ENCODE results near the gene MGAT5B. TPM values are rescaled to one million over a fixed set of nuclear protein-coding genes. Genes with fewer than 3 reads are reported as not detected.

Gene MGAT5B
- total RNA-seq, 1 donor from 2014 or later: 0.40 TPM

DNA sequence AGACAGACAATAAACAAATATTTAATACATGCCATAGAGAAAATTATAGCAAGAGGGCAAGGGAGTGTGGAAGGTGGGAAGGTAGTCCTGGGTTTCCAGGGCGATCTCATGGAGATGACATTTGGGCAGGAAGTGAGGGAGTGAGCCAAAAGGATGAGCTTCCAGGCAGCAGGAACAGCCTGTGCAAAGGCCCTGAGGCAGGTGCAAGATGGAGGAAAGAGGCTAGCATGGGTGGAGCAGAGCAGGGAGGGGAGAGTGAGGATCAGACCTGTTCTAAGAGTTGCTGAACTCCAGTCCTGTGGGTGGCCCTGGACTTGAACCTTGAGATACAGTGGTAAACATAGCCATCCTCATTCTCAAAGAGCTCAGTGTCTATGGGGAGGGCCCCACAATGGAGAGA is 94.7 kb downstream of the MGAT5B start:
- Mint-ChIP-seq H3K4me1 (ENCODE audit: unreplicated experiment) (no peaks in the 10 kb centered on the region), H3K9me3 (ENCODE audit: unreplicated experiment) (no peaks in the 10 kb centered on the region), H3K27me3 (ENCODE audit: unreplicated experiment) (peaks cover 44% of the 10 kb centered on the region), H3K4me3 (ENCODE audit: unreplicated experiment) (no peak overlapping the region), H3K36me3 (ENCODE audit: unreplicated experiment) (no peaks in the 10 kb centered on the region), H3K27ac (ENCODE audit: unreplicated experiment) (no peak overlapping the region)
- DNase-seq (ENCODE audit: extremely low spot score, unreplicated experiment): no peak
- TF ChIP-seq, protein P1, sequence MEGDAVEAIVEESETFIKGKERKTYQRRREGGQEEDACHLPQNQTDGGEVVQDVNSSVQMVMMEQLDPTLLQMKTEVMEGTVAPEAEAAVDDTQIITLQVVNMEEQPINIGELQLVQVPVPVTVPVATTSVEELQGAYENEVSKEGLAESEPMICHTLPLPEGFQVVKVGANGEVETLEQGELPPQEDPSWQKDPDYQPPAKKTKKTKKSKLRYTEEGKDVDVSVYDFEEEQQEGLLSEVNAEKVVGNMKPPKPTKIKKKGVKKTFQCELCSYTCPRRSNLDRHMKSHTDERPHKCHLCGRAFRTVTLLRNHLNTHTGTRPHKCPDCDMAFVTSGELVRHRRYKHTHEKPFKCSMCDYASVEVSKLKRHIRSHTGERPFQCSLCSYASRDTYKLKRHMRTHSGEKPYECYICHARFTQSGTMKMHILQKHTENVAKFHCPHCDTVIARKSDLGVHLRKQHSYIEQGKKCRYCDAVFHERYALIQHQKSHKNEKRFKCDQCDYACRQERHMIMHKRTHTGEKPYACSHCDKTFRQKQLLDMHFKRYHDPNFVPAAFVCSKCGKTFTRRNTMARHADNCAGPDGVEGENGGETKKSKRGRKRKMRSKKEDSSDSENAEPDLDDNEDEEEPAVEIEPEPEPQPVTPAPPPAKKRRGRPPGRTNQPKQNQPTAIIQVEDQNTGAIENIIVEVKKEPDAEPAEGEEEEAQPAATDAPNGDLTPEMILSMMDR (IDR thresholded peaks at IDR 0.05): no peak

DNA sequence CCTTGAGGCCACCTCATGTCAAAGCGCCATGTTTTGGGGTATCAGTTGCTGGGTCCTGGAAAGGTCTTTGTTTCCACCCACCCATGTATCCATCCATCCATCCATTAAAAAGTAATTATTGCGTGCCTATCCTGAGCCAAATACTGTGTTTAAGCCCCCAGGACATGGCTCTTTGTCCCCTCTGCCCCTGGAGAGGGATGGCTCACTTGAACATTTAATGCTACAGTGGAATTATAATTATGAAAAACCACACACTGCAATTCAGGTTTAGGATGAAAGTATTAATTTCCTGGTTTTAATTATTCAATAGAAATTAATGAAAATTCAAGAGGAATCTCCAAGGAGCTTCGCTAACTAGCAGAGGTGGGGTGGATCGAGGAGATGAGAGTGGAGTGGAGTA is 97.8 kb downstream of the MGAT5B start:
- TF ChIP-seq, protein P1 (IDR thresholded peaks at IDR 0.05): no peak
- Mint-ChIP-seq H3K36me3 (ENCODE audit: unreplicated experiment) (no peaks in the 10 kb centered on the region), H3K4me1 (ENCODE audit: unreplicated experiment) (peaks cover 12% of the 10 kb centered on the region), H3K9me3 (ENCODE audit: unreplicated experiment) (no peaks in the 10 kb centered on the region), H3K27me3 (ENCODE audit: unreplicated experiment) (peaks cover 60% of the 10 kb centered on the region), H3K4me3 (ENCODE audit: unreplicated experiment) (no peak overlapping the region), H3K27ac (ENCODE audit: unreplicated experiment) (no peak overlapping the region)
- no peak for DNase-seq (ENCODE audit: extremely low spot score, unreplicated experiment)

GRCh38 chr17:76966486-76967181 is 98.4 kb downstream of the MGAT5B start:
- H3K4me3 Mint-ChIP-seq (ENCODE audit: unreplicated experiment): no peak overlapping the region
- H3K27me3 Mint-ChIP-seq (ENCODE audit: unreplicated experiment): peaks cover 60% of the 10 kb centered on the region
- H3K36me3 Mint-ChIP-seq (ENCODE audit: unreplicated experiment): no peaks in the 10 kb centered on the region
- no peak overlapping the region for H3K27ac Mint-ChIP-seq (ENCODE audit: unreplicated experiment)
- TF ChIP-seq, protein P1 (IDR thresholded peaks at IDR 0.05): no peak
- no peaks in the 10 kb centered on the region for H3K9me3 Mint-ChIP-seq (ENCODE audit: unreplicated experiment)
- no peak for DNase-seq (ENCODE audit: extremely low spot score, unreplicated experiment)
- peaks cover 12% of the 10 kb centered on the region for H3K4me1 Mint-ChIP-seq (ENCODE audit: unreplicated experiment)

- Mint-ChIP-seq H3K36me3 (ENCODE audit: unreplicated experiment) (no peaks in the 10 kb centered on the region), H3K9me3 (ENCODE audit: unreplicated experiment) (no peaks in the 10 kb centered on the region), H3K27me3 (ENCODE audit: unreplicated experiment) (peaks cover 65% of the 10 kb centered on the region), H3K4me3 (ENCODE audit: unreplicated experiment) (no peak overlapping the region), H3K4me1 (ENCODE audit: unreplicated experiment) (peaks cover 12% of the 10 kb centered on the region), H3K27ac (ENCODE audit: unreplicated experiment) (no peak overlapping the region)
- TF ChIP-seq, protein P1 (IDR thresholded peaks at IDR 0.05): no peak
- no peak for DNase-seq (ENCODE audit: extremely low spot score, unreplicated experiment)
Observed at GRCh38 chr17:76967762-76968161, 99.6 kb downstream of the MGAT5B start.

- Mint-ChIP-seq H3K4me3 (ENCODE audit: unreplicated experiment) (peak overlapping the region; percentile 65), H3K9me3 (ENCODE audit: unreplicated experiment) (no peaks in the 10 kb centered on the region), H3K4me1 (ENCODE audit: unreplicated experiment) (peaks cover 12% of the 10 kb centered on the region), H3K27me3 (ENCODE audit: unreplicated experiment) (peaks cover 69% of the 10 kb centered on the region), H3K27ac (ENCODE audit: unreplicated experiment) (no peak overlapping the region), H3K36me3 (ENCODE audit: unreplicated experiment) (no peaks in the 10 kb centered on the region)
- DNase-seq (ENCODE audit: extremely low spot score, unreplicated experiment): no peak
- TF ChIP-seq, protein P1 (IDR thresholded peaks at IDR 0.05): no peak
Observed at GRCh38 chr17:76968707-76969597, 100.7 kb downstream of the MGAT5B start.

Measured in osteocyte (in vitro differentiated cells).